ENCODE results near the gene GTF2H2C_2.
"Not testable (repeated sequence)": the region's sequence is repeated elsewhere in the genome, so short reads cannot be mapped to it uniquely, and the experiment has no call there.

GTF2H2C_2 gene

DNA sequence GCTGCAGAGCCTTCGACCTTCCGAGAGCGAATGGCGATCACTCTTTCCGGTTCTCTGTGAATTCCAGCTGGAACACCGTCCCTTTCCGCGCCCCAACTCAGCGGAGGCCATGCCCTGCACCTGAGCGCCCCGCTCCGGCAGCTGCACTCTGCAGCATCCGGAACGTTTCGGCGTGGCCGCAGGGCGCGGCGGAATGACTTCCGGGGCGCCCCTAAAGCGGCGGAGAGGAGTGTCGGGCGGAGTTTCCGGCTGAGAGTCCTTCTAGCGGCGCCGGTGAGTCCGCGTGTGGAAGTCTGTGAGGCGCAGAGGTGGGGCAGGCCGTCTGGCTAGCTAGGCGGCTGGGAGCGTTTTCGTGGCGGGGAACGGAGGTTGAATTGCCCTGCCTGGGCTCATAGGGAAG lies at the start of gene GTF2H2C_2:
TSS of gene GTF2H2C_2 (plus strand) at position 252 of the 400 bp plus-strand sequence.
- not testable (repeated sequence) for H3K36me3 ChIP-seq (ENCODE audit: control insufficient read depth in 3 of 3, insufficient read depth in 3 of 3, low read length in 3 of 3); H3K27ac ChIP-seq (ENCODE audit: low read depth, low read length); H3K9ac ChIP-seq (ENCODE audit: low read depth in 1 of 3, low read length in 3 of 3); H3K9me3 ChIP-seq (ENCODE audit: control insufficient read depth in 3 of 3, low read length in 3 of 3); H3K4me1 ChIP-seq (ENCODE audit: control insufficient read depth in 3 of 3, insufficient read depth in 3 of 3, low read length in 3 of 3); H3K4me3 ChIP-seq (ENCODE audit: low read length in 3 of 3); H3K27me3 ChIP-seq (ENCODE audit: control insufficient read depth in 3 of 3, insufficient read depth in 3 of 3, low read length in 3 of 3)

DNA sequence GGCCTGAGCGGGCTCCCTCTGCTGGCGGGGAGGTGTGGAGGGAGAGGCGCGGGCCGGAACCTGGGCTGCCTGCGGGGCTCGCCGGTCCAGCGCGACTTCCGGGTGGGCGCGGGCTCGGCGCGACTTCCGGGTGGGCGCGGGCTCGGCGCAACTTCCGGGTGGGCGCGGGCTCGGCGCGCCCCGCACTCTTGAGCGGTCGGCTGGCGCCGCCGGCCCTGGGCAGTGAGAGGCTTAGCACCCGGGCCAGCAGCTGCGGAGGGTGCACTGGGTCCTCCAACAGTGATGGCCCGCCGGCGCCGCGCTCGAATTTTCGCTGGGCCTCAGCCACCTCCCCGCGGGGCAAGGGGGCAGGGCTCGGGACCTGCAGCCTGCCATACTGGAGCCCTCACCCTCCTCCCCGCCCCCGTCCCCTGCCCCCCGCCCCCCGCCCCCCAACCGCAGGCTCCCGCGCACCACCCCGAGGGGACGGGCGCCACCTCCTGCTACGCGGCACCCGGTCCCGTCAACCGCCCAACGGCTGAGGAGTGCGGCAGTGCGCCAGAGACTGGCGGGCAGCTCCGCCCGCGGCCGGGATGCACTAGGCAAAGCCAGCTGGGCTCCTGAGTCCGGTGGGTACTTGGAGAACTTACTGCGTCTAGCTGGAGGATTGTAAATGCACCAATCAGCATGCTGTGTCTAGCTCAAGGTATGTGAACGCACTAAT lies 14.0 kb upstream of the GTF2H2C_2 start:
- Histone ChIP-seq H3K4me3 (ENCODE audit: low read length in 3 of 3) (peak overlapping the region; percentile 46 to 66 (median 46)), H3K9ac (ENCODE audit: low read depth in 1 of 3, low read length in 3 of 3) (peak overlapping the region in 1 of 3 donors; percentile 40)
- not testable (repeated sequence) for H3K9me3 ChIP-seq (ENCODE audit: control insufficient read depth in 3 of 3, low read length in 3 of 3); H3K4me1 ChIP-seq (ENCODE audit: control insufficient read depth in 3 of 3, insufficient read depth in 3 of 3, low read length in 3 of 3); H3K27ac ChIP-seq (ENCODE audit: low read depth, low read length); H3K27me3 ChIP-seq (ENCODE audit: control insufficient read depth in 3 of 3, insufficient read depth in 3 of 3, low read length in 3 of 3); H3K36me3 ChIP-seq (ENCODE audit: control insufficient read depth in 3 of 3, insufficient read depth in 3 of 3, low read length in 3 of 3)

DNA sequence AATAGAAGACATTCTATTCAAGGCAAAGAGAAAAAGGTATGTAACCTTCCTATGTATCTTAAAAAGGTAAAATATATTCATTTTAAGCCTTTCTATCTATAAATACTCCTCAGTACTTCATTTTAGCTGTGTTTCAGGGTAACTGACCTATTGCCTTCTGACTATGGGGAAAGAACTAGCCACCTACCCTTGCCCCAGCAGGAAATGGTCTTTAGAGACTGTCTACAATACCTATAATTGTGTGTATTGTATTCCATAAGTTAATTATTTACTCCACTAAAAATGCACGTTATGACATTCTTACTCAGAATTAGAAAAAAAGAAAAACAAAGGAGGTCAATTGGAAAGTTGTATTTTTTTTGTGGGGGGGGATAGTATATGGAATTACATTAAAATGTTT lies 6.2 kb downstream of the GTF2H2C_2 start:
- not testable (repeated sequence) for H3K4me3 ChIP-seq (ENCODE audit: low read length in 3 of 3); H3K4me1 ChIP-seq (ENCODE audit: control insufficient read depth in 3 of 3, insufficient read depth in 3 of 3, low read length in 3 of 3); H3K9ac ChIP-seq (ENCODE audit: low read depth in 1 of 3, low read length in 3 of 3); H3K36me3 ChIP-seq (ENCODE audit: control insufficient read depth in 3 of 3, insufficient read depth in 3 of 3, low read length in 3 of 3); H3K9me3 ChIP-seq (ENCODE audit: control insufficient read depth in 3 of 3, low read length in 3 of 3); H3K27me3 ChIP-seq (ENCODE audit: control insufficient read depth in 3 of 3, insufficient read depth in 3 of 3, low read length in 3 of 3); H3K27ac ChIP-seq (ENCODE audit: low read depth, low read length)

DNA sequence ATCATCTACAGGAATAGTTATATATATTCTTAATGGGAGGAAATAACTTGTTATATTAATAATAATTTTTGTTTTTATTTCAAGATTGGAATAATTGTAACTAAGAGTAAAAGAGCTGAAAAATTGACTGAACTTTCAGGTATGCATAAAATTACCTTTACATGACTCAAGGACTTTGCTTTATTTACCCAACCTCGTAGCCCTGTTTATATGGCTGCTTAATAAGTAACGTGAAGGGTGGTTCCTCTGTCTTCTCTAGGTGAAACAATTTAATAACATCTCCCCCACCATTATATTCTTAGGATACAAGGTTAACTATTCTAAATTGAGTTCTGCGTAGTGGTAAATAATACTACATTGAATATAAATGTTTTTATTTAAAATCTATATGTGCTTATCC lies 8.0 kb downstream of the GTF2H2C_2 start:
- not testable (repeated sequence) for H3K9ac ChIP-seq (ENCODE audit: low read depth in 1 of 3, low read length in 3 of 3); H3K9me3 ChIP-seq (ENCODE audit: control insufficient read depth in 3 of 3, low read length in 3 of 3)

DNA sequence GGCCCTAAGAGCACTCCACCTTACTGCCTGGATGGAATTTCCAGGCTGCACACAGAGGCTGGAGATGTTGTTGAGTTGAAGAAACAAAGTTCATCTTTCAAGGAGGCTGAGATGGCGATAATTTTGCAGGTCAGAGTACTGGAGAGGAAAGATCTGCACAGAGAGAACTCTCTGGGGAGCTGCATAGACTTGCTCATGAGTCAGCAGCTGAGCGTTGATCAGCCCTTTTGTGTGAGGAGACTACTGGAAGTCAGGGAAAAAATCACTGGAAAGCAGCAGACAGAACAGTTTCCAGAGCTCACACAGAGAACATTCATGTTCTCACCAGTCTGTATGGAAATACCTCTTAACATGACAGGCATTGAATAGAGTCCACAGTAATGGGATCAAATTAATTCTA lies 23.4 kb downstream of the GTF2H2C_2 start:
- H3K27me3 ChIP-seq (ENCODE audit: control insufficient read depth in 3 of 3, insufficient read depth in 3 of 3, low read length in 3 of 3); H3K27ac ChIP-seq (ENCODE audit: low read depth, low read length); H3K4me3 ChIP-seq (ENCODE audit: low read length in 3 of 3); H3K36me3 ChIP-seq (ENCODE audit: control insufficient read depth in 3 of 3, insufficient read depth in 3 of 3, low read length in 3 of 3); H3K9ac ChIP-seq (ENCODE audit: low read depth in 1 of 3, low read length in 3 of 3); H3K9me3 ChIP-seq (ENCODE audit: control insufficient read depth in 3 of 3, low read length in 3 of 3); H3K4me1 ChIP-seq (ENCODE audit: control insufficient read depth in 3 of 3, insufficient read depth in 3 of 3, low read length in 3 of 3): not testable (repeated sequence)

More for the DNA sequence above, 8.0 kb downstream of the GTF2H2C_2 start:
- not testable (repeated sequence) for H3K27me3 ChIP-seq (ENCODE audit: control insufficient read depth in 3 of 3, insufficient read depth in 3 of 3, low read length in 3 of 3); H3K27ac ChIP-seq (ENCODE audit: low read depth, low read length); H3K4me3 ChIP-seq (ENCODE audit: low read length in 3 of 3); H3K4me1 ChIP-seq (ENCODE audit: control insufficient read depth in 3 of 3, insufficient read depth in 3 of 3, low read length in 3 of 3); H3K36me3 ChIP-seq (ENCODE audit: control insufficient read depth in 3 of 3, insufficient read depth in 3 of 3, low read length in 3 of 3)

DNA sequence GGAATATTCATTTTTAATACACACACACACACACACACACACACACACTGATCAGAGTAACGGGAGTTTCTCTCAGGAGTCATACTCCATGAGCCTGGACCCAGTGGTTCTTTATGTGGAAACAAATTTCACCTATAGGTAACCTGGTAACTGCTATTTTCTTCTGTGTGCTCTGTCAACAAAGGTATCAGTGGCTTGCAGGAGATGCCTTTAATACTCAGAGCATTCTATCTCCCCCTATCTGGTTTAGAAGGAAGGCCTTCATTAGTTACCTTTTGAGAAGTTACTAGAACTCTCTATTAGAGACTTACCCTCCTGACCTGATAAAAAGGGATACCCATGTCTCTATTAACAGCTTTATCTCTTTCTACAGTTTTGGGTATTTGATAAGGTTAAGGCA lies 34.4 kb downstream of the GTF2H2C_2 start:
- not testable (repeated sequence) for H3K9me3 ChIP-seq (ENCODE audit: control insufficient read depth in 3 of 3, low read length in 3 of 3); H3K36me3 ChIP-seq (ENCODE audit: control insufficient read depth in 3 of 3, insufficient read depth in 3 of 3, low read length in 3 of 3); H3K4me3 ChIP-seq (ENCODE audit: low read length in 3 of 3); H3K27ac ChIP-seq (ENCODE audit: low read depth, low read length); H3K4me1 ChIP-seq (ENCODE audit: control insufficient read depth in 3 of 3, insufficient read depth in 3 of 3, low read length in 3 of 3); H3K27me3 ChIP-seq (ENCODE audit: control insufficient read depth in 3 of 3, insufficient read depth in 3 of 3, low read length in 3 of 3); H3K9ac ChIP-seq (ENCODE audit: low read depth in 1 of 3, low read length in 3 of 3)

DNA sequence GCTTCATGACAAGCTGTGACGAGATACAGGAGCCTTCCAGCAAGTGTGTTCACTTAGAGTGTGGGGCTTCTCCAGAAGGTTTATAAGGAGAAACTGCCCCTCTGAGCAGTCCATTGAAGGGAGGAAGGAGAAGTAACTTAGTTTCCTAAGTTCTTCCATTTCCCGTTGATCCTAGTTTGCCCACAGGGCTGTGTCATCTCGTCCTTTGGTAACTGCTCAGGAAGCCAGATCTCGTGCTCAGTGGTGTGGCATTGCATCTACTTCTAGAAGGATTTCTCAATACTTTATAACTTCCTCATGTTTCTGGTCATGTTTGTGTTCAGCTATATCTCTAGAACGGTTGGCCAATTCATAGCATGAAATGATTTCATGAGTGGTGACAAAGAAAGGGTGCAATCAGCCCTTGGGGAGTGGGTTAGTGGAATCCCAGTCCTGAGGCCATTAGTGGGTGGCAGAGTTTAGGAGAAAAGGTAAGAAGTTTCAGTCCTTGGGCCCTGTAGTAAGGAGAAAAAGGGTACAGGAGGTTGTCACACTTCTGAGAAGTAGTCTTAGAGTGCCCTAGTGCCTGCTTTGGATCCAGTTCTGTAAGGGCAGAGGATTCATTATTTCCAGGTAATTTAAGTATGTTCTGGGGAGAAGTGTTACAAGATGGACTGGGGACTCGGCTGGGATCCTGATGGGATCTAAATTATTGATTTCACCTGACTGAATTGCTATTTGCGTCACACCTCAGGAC lies 36.2 kb downstream of the GTF2H2C_2 start:
- H3K27ac ChIP-seq (ENCODE audit: low read depth, low read length); H3K9ac ChIP-seq (ENCODE audit: low read depth in 1 of 3, low read length in 3 of 3); H3K27me3 ChIP-seq (ENCODE audit: control insufficient read depth in 3 of 3, insufficient read depth in 3 of 3, low read length in 3 of 3); H3K4me1 ChIP-seq (ENCODE audit: control insufficient read depth in 3 of 3, insufficient read depth in 3 of 3, low read length in 3 of 3); H3K36me3 ChIP-seq (ENCODE audit: control insufficient read depth in 3 of 3, insufficient read depth in 3 of 3, low read length in 3 of 3); H3K9me3 ChIP-seq (ENCODE audit: control insufficient read depth in 3 of 3, low read length in 3 of 3); H3K4me3 ChIP-seq (ENCODE audit: low read length in 3 of 3): not testable (repeated sequence)

DNA sequence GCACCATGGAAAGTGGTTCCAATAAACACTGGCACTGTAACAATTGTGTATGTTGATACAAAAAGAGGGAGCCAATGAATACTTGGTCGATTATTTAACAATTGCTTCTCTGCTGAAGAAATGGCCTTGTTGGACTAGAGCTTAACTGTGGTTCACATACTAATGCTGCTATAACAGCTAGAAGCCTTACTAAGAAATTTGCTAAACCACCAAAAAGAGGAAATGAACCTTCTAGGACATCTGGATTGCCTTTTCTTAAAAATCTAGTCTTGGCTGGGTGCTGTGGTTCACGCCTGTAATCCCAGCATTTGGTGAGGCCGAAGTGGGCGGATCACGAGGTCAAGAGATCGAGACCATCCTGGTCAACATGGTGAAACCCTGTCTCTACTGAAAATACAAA lies 41.9 kb downstream of the GTF2H2C_2 start:
- H3K27ac ChIP-seq (ENCODE audit: low read depth, low read length); H3K4me3 ChIP-seq (ENCODE audit: low read length in 3 of 3); H3K9ac ChIP-seq (ENCODE audit: low read depth in 1 of 3, low read length in 3 of 3); H3K9me3 ChIP-seq (ENCODE audit: control insufficient read depth in 3 of 3, low read length in 3 of 3); H3K4me1 ChIP-seq (ENCODE audit: control insufficient read depth in 3 of 3, insufficient read depth in 3 of 3, low read length in 3 of 3); H3K36me3 ChIP-seq (ENCODE audit: control insufficient read depth in 3 of 3, insufficient read depth in 3 of 3, low read length in 3 of 3); H3K27me3 ChIP-seq (ENCODE audit: control insufficient read depth in 3 of 3, insufficient read depth in 3 of 3, low read length in 3 of 3): not testable (repeated sequence)

DNA sequence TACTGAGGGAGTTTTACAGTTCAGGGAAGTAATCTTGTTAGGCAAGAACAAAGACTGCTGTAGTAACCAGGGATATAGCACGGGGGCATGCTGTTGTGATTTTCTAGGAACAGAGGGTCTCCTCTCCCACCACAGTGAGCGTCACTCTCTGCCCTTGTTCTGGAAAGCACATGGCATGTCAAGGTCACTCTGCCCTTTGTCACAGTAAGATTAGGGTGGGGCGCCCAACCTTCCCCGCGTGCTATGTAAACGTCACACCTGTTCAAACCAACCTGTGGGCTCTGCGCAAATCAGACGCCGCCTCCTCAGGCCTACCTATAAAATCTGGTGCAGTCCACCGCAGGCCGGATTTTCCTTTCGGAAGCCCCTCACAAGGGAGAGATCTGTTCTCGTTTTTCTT lies 44.0 kb downstream of the GTF2H2C_2 start:
- H3K27ac ChIP-seq (ENCODE audit: low read depth, low read length); H3K9ac ChIP-seq (ENCODE audit: low read depth in 1 of 3, low read length in 3 of 3); H3K9me3 ChIP-seq (ENCODE audit: control insufficient read depth in 3 of 3, low read length in 3 of 3); H3K4me1 ChIP-seq (ENCODE audit: control insufficient read depth in 3 of 3, insufficient read depth in 3 of 3, low read length in 3 of 3); H3K27me3 ChIP-seq (ENCODE audit: control insufficient read depth in 3 of 3, insufficient read depth in 3 of 3, low read length in 3 of 3); H3K36me3 ChIP-seq (ENCODE audit: control insufficient read depth in 3 of 3, insufficient read depth in 3 of 3, low read length in 3 of 3); H3K4me3 ChIP-seq (ENCODE audit: low read length in 3 of 3): not testable (repeated sequence)

DNA sequence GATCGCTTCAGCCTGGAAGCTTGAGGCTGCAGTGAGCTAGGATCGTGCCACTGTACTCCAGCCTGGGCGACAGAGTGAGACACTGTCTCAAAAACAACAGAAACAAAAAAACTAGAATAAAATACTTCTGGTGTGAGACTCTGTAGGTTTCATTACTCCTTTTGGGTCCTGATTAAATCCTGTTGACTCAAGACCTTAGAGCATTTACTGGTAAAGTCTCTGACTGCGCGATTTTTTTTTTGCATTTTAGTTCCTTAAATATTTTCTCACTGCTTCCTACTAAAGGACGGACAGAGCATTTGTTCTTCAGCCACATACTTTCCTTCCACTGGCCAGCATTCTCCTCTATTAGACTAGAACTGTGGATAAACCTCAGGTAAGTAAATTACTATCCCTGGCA lies 46.8 kb downstream of the GTF2H2C_2 start:
- not testable (repeated sequence) for H3K9ac ChIP-seq (ENCODE audit: low read depth in 1 of 3, low read length in 3 of 3); H3K9me3 ChIP-seq (ENCODE audit: control insufficient read depth in 3 of 3, low read length in 3 of 3); H3K36me3 ChIP-seq (ENCODE audit: control insufficient read depth in 3 of 3, insufficient read depth in 3 of 3, low read length in 3 of 3); H3K27ac ChIP-seq (ENCODE audit: low read depth, low read length); H3K4me3 ChIP-seq (ENCODE audit: low read length in 3 of 3); H3K4me1 ChIP-seq (ENCODE audit: control insufficient read depth in 3 of 3, insufficient read depth in 3 of 3, low read length in 3 of 3); H3K27me3 ChIP-seq (ENCODE audit: control insufficient read depth in 3 of 3, insufficient read depth in 3 of 3, low read length in 3 of 3)
